Testis (tissue), 3 donors: ENCODE measurements around the gene MRE11. TPM values are rescaled to one million over a fixed set of nuclear protein-coding genes. Genes with fewer than 3 reads are reported as not detected.

ENCODE experiments used
- DNase-seq: peaks from one replicate; pipeline ENCODE4 v3.0.0-alpha.2; 2019
- H3K27ac ChIP-seq, 2 donors: fragments of 200-600 bp; sonication (generic); one replicate each; pipeline ENCODE4 v1.5.1; 2019
- H3K27me3 ChIP-seq: fragments of 200-600 bp; sonication (generic); one replicate; pipeline ENCODE4 v1.5.1; 2019
- H3K36me3 ChIP-seq: fragments of 200-600 bp; sonication (generic); one replicate; pipeline ENCODE4 v1.5.1; 2017; ENCODE audit warnings: low read depth; ENCODE audit errors: missing control alignments
- H3K4me1 ChIP-seq: fragments of 200-600 bp; sonication (generic); one replicate; pipeline ENCODE4 v1.5.1; 2019
- H3K4me3 ChIP-seq, 2 donors: fragments of 200-600 bp; sonication (generic); one replicate each; pipeline ENCODE4 v1.5.1; 2017 to 2019
- H3K9me3 ChIP-seq: fragments of 200-600 bp; sonication (generic); one replicate; pipeline ENCODE4 v1.5.1; 2017
- POLR2A ChIP-seq: fragments of 450-650 bp; IDR thresholded peaks from one replicate; pipeline ENCODE4 v1.6.1; 2017; ENCODE audit warnings: antibody characterized with exemption, mild to moderate bottlenecking, moderate library complexity
- WGBS, 2 donors: methylation state at CpG; one replicate each; pipeline ENCODE4 v1.1.5; 2018; 5-methylcytosine and 5-hydroxymethylcytosine counted together
- intact Hi-C: fragments of 100-400 bp; cut with DNase I; formaldehyde crosslinking; loops from one replicate; pipeline ENCODE4 v1.15.1; 2023; ENCODE audit warnings: low total_unique reads
- polyA plus RNA-seq: library from polyadenylated mRNA; stranded (reverse); fragments of 350-450 nt; fragmentation: Illumina TruSeq; extraction: RNeasy Lipid Tissue Mini Kit (QIAGEN cat#74804); gene quantifications from one replicate; pipeline ENCODE4 v1.2.3, GENCODE V29; 2014; ENCODE audit warnings: low read depth, low replicate concordance; ENCODE audit not compliant: insufficient read depth
- total RNA-seq, 2 donors: library from RNA; depleted of rRNA; stranded (reverse); fragments of >200 nt; gene quantifications; one replicate each; pipeline ENCODE4 v1.2.3, GENCODE V29; 2016
- TF ChIP-seq, protein P1 (sequence below), 3 experiments: fragments of 450-650 bp in 2 of 3; fragments of 200-600 bp in 1 of 3; sonication (generic) in 1 of 3; IDR thresholded peaks; one replicate each; pipeline ENCODE4 v1.5.1; 2016 to 2019; ENCODE audit warnings: antibody characterized with exemption in 3 of 3, mild to moderate bottlenecking in 2 of 3, moderate library complexity in 1 of 3

The MRE11 gene
- total and polyA plus RNA-seq, 3 donors from 2014 or later: 9.2 to 19.8 (median 15.2) TPM

DNA sequence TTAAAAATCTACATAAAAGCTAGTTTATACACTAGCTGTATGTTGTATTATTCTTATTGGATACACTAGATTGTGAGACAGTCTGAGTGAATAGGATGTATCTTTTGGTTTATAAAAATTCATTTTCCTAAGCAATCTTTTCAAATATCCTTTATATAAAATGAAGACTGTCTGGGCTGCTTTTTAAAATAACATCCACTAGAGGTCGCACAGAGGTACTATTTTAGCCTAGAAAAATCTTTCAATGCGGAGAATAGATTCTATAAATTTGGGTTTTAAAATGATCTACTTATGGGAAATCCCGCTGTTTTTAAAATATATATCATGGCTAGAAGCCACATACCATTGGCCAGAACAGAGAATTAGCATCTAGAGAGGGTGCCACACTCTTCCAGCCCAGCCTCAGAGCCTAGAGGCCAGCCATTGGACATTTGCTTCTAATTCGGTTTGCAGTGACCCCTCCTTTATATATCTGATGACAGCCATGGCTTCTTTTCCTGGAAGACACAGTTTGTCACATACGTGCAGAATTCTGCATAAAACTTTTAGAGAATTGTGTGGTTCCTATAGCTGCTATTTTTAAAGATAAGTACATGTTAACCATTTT lies 25.9 kb upstream of the MRE11 start:
- H3K4me3 ChIP-seq: no peak overlapping the region
- no peaks in the 10 kb centered on the region for H3K36me3 ChIP-seq
- intact Hi-C loops: no loop called here
- H3K27me3 ChIP-seq: no peaks in the 10 kb centered on the region
- no peaks in the 10 kb centered on the region for H3K4me1 ChIP-seq
- DNase-seq: no peak
- H3K27ac ChIP-seq: no peak overlapping the region
- TF ChIP-seq, protein P1, sequence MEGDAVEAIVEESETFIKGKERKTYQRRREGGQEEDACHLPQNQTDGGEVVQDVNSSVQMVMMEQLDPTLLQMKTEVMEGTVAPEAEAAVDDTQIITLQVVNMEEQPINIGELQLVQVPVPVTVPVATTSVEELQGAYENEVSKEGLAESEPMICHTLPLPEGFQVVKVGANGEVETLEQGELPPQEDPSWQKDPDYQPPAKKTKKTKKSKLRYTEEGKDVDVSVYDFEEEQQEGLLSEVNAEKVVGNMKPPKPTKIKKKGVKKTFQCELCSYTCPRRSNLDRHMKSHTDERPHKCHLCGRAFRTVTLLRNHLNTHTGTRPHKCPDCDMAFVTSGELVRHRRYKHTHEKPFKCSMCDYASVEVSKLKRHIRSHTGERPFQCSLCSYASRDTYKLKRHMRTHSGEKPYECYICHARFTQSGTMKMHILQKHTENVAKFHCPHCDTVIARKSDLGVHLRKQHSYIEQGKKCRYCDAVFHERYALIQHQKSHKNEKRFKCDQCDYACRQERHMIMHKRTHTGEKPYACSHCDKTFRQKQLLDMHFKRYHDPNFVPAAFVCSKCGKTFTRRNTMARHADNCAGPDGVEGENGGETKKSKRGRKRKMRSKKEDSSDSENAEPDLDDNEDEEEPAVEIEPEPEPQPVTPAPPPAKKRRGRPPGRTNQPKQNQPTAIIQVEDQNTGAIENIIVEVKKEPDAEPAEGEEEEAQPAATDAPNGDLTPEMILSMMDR (IDR thresholded peaks at IDR 0.05): peak in 2 of 3 experiments; percentile 7 to 73
- no peak for TF ChIP-seq POLR2A
- H3K9me3 ChIP-seq: no peaks in the 10 kb centered on the region
- WGBS, 2 donors: 23 to 31% methylated on average over 5 of the region's 5 CpGs

DNA sequence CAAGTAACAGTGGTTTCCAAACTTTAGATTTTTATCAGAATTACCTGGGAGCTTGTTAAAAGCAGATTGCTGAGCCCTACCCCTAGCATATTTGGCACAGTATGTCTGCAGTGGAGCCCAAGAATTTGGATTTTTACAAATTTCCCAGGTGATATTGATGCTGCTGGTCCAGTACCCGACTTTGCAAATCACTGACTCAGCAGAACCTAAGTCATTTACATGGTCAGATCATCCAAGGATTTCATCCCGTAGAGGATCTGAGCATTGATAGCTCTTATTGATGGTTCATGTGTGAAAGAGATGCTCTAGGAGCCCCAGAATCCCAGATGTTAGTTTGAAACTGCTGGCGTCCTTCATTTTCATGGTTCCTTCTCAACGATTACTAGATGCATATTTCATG lies 24.7 kb upstream of the MRE11 start:
- DNase-seq: no peak
- Histone ChIP-seq H3K27me3 (no peaks in the 10 kb centered on the region), H3K9me3 (no peaks in the 10 kb centered on the region), H3K36me3 (no peaks in the 10 kb centered on the region), H3K4me3 (no peak overlapping the region), H3K27ac (no peak overlapping the region), H3K4me1 (no peaks in the 10 kb centered on the region)
- intact Hi-C loops: no loop called here
- 72 to 73% methylated on average over 4 of the region's 4 CpGs for WGBS, 2 donors
- no peak for TF ChIP-seq POLR2A
- TF ChIP-seq, protein P1 (IDR thresholded peaks at IDR 0.05): no peak

DNA sequence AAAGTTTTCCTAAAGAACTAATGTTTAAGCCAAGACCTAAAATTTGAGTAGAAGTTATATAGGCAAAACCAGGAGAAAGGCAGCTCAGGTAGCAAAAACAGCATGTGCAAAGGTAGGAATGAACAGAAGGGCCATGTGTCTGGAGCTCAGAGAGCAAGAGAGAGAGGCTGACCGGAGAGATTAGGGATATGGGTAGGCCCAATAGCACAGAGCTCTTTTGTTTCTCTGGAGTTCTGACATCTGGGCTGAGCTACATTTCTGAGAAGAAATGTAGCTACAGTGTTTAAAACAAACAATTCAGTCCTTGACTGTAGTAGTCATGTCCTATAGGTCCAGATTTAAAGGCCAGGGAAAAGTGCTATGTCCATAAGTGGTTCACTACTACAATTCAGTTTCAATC lies 23.1 kb upstream of the MRE11 start:
- H3K27ac ChIP-seq: no peak overlapping the region
- no peaks in the 10 kb centered on the region for H3K36me3 ChIP-seq
- no peaks in the 10 kb centered on the region for H3K9me3 ChIP-seq
- H3K27me3 ChIP-seq: no peaks in the 10 kb centered on the region
- intact Hi-C loops: no loop called here
- DNase-seq: no peak
- TF ChIP-seq, protein P1 (IDR thresholded peaks at IDR 0.05): no peak
- no peak for TF ChIP-seq POLR2A
- 25 to 39% methylated on average over 1 of the region's 1 CpG for WGBS, 2 donors
- no peaks in the 10 kb centered on the region for H3K4me1 ChIP-seq
- H3K4me3 ChIP-seq: no peak overlapping the region

DNA sequence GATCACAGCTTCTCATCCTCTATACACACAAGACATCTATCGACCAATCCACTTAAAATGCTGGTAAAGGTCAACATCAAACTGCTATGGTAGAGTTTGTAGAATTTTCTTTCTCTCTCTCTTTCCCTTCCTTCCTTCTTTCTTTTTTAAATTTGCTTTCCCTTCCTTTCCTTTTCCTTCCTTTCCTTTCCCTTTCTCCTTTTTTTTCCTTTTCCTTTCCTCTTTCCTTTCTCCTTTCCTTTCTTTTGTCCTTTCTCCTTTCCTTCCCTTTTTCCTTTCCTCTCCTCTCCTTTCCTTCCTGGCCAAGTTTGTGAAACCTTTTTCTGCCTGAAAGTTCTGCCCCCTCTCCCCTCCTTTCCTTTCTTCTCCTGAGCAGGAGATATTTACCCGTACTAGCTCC lies 21.8 kb upstream of the MRE11 start:
- 78 to 87% methylated on average over 2 of the region's 2 CpGs for WGBS, 2 donors
- intact Hi-C loops: no loop called here
- Histone ChIP-seq H3K27ac (no peak overlapping the region), H3K36me3 (no peaks in the 10 kb centered on the region), H3K9me3 (no peaks in the 10 kb centered on the region), H3K4me1 (no peaks in the 10 kb centered on the region), H3K4me3 (no peak overlapping the region), H3K27me3 (no peaks in the 10 kb centered on the region)
- TF ChIP-seq POLR2A: no peak
- TF ChIP-seq, protein P1 (IDR thresholded peaks at IDR 0.05): no peak
- DNase-seq: no peak

DNA sequence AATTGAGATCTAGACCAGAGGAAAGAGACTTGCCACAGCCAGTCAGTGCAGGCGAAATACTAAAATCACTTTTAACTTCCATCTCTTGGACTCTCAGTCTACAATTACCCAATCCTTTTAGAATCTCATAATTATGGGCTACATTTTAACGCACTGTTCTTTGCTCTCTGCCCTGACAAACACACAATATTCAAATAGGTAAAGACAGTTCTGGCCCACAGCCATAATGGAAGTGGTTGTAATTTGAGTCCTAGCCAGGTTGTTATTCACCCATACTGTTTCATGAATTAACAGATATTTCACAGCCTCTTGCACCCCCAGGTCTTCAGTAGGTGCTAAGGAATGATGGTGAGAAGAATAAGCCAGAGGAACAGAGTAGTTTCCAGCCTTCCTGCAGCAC lies 19.4 kb upstream of the MRE11 start:
- H3K4me1 ChIP-seq: no peaks in the 10 kb centered on the region
- DNase-seq: no peak
- no peaks in the 10 kb centered on the region for H3K36me3 ChIP-seq
- H3K27me3 ChIP-seq: no peaks in the 10 kb centered on the region
- TF ChIP-seq POLR2A: no peak
- TF ChIP-seq, protein P1 (IDR thresholded peaks at IDR 0.05): no peak
- intact Hi-C loops: no loop called here
- no peaks in the 10 kb centered on the region for H3K9me3 ChIP-seq
- no peak overlapping the region for H3K4me3 ChIP-seq
- 42 to 46% methylated on average over 2 of the region's 2 CpGs for WGBS, 2 donors
- H3K27ac ChIP-seq: no peak overlapping the region
